Smooth muscle cell (in vitro differentiated cells): ENCODE results near the gene SIM1. TPM values are rescaled to one million over a fixed set of nuclear protein-coding genes. Genes with fewer than 3 reads are reported as not detected.

Experiments used
- DNase-seq: peaks from one replicate; lab custom pipeline; 2025; ENCODE audit not compliant: unreplicated experiment; lab: John Stamatoyannopoulos, UW
- H2AFZ ChIP-seq: fragments of 200-600 bp; sonication (generic); 2 replicates; pipeline ENCODE4 v1.6.0; 2016; ENCODE audit warnings: antibody characterized with exemption, low read depth, mild to moderate bottlenecking
- H3F3A ChIP-seq: fragments of 200-600 bp; sonication (generic); 2 replicates; pipeline ENCODE4 v1.6.0; 2017; ENCODE audit warnings: antibody characterized with exemption, low read depth
- H3K27ac ChIP-seq: fragments of 200-600 bp; sonication (generic); 2 replicates; pipeline ENCODE4 v1.5.1; 2016; ENCODE audit warnings: low read depth, mild to moderate bottlenecking
- H3K27me3 ChIP-seq: fragments of 200-600 bp; sonication (generic); 2 replicates; pipeline ENCODE4 v1.6.1; 2016; ENCODE audit warnings: low read depth, mild to moderate bottlenecking
- H3K36me3 ChIP-seq: fragments of 200-600 bp; sonication (generic); 2 replicates; pipeline ENCODE4 v1.5.1; 2016; ENCODE audit warnings: low read depth
- H3K4me1 ChIP-seq: fragments of 200-600 bp; sonication (generic); 2 replicates; pipeline ENCODE4 v1.5.1; 2016; ENCODE audit warnings: low read depth
- H3K4me2 ChIP-seq: fragments of 200-600 bp; sonication (generic); 2 replicates; pipeline ENCODE4 v1.6.0; 2016; ENCODE audit warnings: mild to moderate bottlenecking
- H3K4me3 ChIP-seq: fragments of 200-600 bp; sonication (generic); 2 replicates; pipeline ENCODE4 v1.5.1; 2016; ENCODE audit warnings: mild to moderate bottlenecking
- H3K79me2 ChIP-seq: fragments of 200-600 bp; sonication (generic); 2 replicates; pipeline ENCODE4 v1.6.0; 2016; ENCODE audit warnings: low read depth, mild to moderate bottlenecking
- H3K9ac ChIP-seq: fragments of 200-600 bp; sonication (generic); 2 replicates; pipeline ENCODE4 v1.6.0; 2016; ENCODE audit warnings: low read depth
- H3K9me3 ChIP-seq: fragments of 200-600 bp; sonication (generic); replicated peaks from 2 replicates; pipeline ENCODE4 v1.5.1; 2016; ENCODE audit warnings: low read depth
- H4K20me1 ChIP-seq: fragments of 200-600 bp; sonication (generic); 2 replicates; pipeline ENCODE4 v1.6.0; 2016; ENCODE audit warnings: low read depth
- WGBS: methylation state at CpG from one replicate; pipeline ENCODE4 v1.1.7; 2016; ENCODE audit warnings: low lambda C conversion rate; 5-methylcytosine and 5-hydroxymethylcytosine counted together
- polyA plus RNA-seq: library from polyadenylated mRNA; unstranded; fragments of >200 nt; fragmentation: Nextera tagmentation; extraction: Ambion mirVana; gene quantifications from 2 replicates; pipeline ENCODE4 v1.2.1, GENCODE V29; 2016
- total RNA-seq: library from RNA; depleted of rRNA; stranded (reverse); fragments of >200 nt; gene quantifications from 2 replicates; pipeline ENCODE4 v1.2.3, GENCODE V29; 2014
- TF ChIP-seq, protein P1 (sequence below): fragments of 200-600 bp; sonication (generic); IDR thresholded peaks from 2 replicates; pipeline ENCODE4 v1.5.1; 2017; ENCODE audit warnings: borderline replicate concordance, mild to moderate bottlenecking, antibody characterized with exemption; ENCODE audit not compliant: insufficient read depth, poor library complexity, severe bottlenecking

The SIM1 gene
- total and polyA plus RNA-seq, 2 experiments from 2014 or later, result not detected

DNA sequence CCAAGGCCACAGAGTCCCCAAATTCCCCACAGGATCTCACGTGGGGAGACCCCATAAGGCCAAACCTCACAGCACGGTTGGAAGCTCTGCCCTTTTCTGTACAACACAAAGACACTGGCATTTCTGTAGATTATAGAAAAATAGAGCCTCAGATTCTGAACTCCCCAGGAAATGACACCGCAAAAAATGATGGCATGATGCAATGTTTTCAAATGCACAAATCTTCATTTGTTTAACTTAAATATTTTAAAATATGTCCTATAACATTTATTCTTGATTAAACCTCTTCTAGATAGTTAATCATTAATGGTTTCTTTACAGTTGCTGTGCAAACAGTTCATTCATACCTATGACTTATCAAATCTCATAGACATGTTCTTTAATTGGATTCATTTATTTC lies 33.8 kb downstream of the SIM1 start:
- H3F3A ChIP-seq, result no peaks in the 10 kb centered on the region
- TF ChIP-seq, protein P1, sequence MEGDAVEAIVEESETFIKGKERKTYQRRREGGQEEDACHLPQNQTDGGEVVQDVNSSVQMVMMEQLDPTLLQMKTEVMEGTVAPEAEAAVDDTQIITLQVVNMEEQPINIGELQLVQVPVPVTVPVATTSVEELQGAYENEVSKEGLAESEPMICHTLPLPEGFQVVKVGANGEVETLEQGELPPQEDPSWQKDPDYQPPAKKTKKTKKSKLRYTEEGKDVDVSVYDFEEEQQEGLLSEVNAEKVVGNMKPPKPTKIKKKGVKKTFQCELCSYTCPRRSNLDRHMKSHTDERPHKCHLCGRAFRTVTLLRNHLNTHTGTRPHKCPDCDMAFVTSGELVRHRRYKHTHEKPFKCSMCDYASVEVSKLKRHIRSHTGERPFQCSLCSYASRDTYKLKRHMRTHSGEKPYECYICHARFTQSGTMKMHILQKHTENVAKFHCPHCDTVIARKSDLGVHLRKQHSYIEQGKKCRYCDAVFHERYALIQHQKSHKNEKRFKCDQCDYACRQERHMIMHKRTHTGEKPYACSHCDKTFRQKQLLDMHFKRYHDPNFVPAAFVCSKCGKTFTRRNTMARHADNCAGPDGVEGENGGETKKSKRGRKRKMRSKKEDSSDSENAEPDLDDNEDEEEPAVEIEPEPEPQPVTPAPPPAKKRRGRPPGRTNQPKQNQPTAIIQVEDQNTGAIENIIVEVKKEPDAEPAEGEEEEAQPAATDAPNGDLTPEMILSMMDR, result no peak
- no peak overlapping the region for H3K27ac ChIP-seq
- H3K9ac ChIP-seq, result no peak overlapping the region
- H3K4me3 ChIP-seq, result no peak overlapping the region
- no peak overlapping the region for H2AFZ ChIP-seq
- no peaks in the 10 kb centered on the region for H3K27me3 ChIP-seq
- no peaks in the 10 kb centered on the region for H3K79me2 ChIP-seq
- no peak overlapping the region for H3K4me2 ChIP-seq
- H3K36me3 ChIP-seq, result no peaks in the 10 kb centered on the region
- H3K9me3 ChIP-seq, result no peaks in the 10 kb centered on the region
- 82% methylated on average over 3 of the region's 3 CpGs for WGBS
- H4K20me1 ChIP-seq, result no peaks in the 10 kb centered on the region
- DNase-seq, result no peak
- peaks cover 20% of the 10 kb centered on the region for H3K4me1 ChIP-seq

DNA sequence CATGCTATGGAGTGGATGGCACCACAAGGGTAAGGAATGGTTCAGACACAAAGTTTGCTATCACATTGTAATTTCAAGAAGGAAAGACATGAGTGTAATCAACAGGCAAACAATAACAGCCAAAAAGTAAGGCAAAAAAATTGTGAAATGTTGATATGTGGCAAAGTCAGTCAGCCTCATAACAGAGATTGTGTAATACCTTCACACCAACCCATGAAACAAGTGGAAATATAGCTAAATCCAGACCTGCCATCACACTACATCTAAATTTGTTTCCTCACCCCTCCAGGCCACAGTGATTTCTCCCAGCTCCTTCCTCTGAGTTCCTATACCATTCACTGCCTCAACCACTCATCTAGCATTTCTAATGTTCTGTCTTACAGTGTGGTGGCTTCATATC lies 37.3 kb downstream of the SIM1 start:
- TF ChIP-seq, protein P1, result no peak
- no peak overlapping the region for H3K4me2 ChIP-seq

DNA sequence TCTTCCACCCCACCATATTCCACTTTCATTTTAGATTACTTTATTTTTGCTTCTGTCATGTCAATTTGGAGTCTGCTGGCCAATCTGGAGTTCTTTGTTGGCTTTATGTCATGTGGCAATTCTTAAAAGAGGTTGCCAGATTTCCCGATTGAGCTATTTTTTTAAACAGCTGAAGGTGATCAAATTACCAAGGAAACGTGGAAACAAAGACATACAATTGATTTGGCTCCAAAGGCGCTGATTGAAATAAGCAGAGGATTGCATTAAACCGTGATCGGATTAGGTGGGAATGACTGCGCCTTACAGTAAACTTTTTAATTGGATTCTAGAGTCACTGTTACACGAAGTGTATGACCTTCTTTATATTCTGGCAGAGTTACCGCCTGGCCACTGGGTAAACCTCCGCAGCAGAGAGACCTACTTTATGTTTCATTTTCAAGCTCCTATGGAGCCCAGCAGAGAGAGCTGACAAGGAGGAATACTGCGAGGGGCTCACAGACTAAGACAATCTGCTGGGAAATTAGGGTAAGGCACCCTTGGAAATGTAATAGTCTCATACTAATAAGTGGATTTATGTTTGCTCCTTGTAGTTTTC lies 37.9 kb downstream of the SIM1 start:
- H4K20me1 ChIP-seq, result no peaks in the 10 kb centered on the region
- no peaks in the 10 kb centered on the region for H3K9me3 ChIP-seq
- no peaks in the 10 kb centered on the region for H3K27me3 ChIP-seq
- no peak overlapping the region for H3K4me2 ChIP-seq
- H3K27ac ChIP-seq, result no peak overlapping the region
- H3K4me1 ChIP-seq, result no peaks in the 10 kb centered on the region
- no peak overlapping the region for H3K4me3 ChIP-seq
- no peak overlapping the region for H2AFZ ChIP-seq
- no peaks in the 10 kb centered on the region for H3F3A ChIP-seq
- WGBS, result 86% methylated on average over 10 of the region's 10 CpGs
- no peaks in the 10 kb centered on the region for H3K36me3 ChIP-seq
- TF ChIP-seq, protein P1, result no peak
- H3K79me2 ChIP-seq, result no peaks in the 10 kb centered on the region
- DNase-seq, result no peak
- no peak overlapping the region for H3K9ac ChIP-seq

More for the DNA sequence above, 37.3 kb downstream of the SIM1 start:
- DNase-seq, result no peak
- H3K4me1 ChIP-seq, result no peaks in the 10 kb centered on the region
- no peaks in the 10 kb centered on the region for H3K36me3 ChIP-seq
- H3K9ac ChIP-seq, result no peak overlapping the region
- no peak overlapping the region for H3K4me3 ChIP-seq
- no peaks in the 10 kb centered on the region for H3K27me3 ChIP-seq
- no peaks in the 10 kb centered on the region for H3K79me2 ChIP-seq
- no peaks in the 10 kb centered on the region for H4K20me1 ChIP-seq
- no peak overlapping the region for H2AFZ ChIP-seq
- H3K9me3 ChIP-seq, result no peaks in the 10 kb centered on the region
- no peaks in the 10 kb centered on the region for H3F3A ChIP-seq
- H3K27ac ChIP-seq, result no peak overlapping the region

DNA sequence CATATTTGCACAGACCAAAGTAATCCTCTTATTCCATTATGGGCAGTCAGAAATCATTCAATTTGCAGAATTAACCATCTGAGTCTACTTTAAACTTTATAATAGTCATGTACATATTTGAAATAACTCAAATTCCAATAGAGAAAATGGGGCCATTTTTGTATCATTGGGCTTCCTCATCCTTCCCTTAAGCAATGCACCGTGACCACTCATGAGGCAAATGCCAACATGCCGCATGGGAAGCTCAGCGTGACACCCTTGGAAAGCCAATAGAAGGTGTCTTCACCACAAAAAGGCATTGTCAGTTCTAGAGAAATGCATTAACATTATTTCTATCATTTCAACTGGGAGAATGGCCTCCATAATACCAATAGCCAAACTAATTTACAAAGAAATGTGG lies 38.5 kb downstream of the SIM1 start:
- Histone ChIP-seq H3K9ac (no peak overlapping the region), H3K4me3 (no peak overlapping the region), H3K79me2 (no peaks in the 10 kb centered on the region), H2AFZ (no peak overlapping the region), H3K36me3 (no peaks in the 10 kb centered on the region), H3K4me1 (no peaks in the 10 kb centered on the region), H3K27me3 (no peaks in the 10 kb centered on the region), H3K27ac (no peak overlapping the region), H3K4me2 (no peak overlapping the region), H3F3A (no peaks in the 10 kb centered on the region), H3K9me3 (no peaks in the 10 kb centered on the region), H4K20me1 (no peaks in the 10 kb centered on the region)
- 91% methylated on average over 3 of the region's 3 CpGs for WGBS
- no peak for DNase-seq
- TF ChIP-seq, protein P1, result no peak
